HUES48 (cell line): ENCODE data around the gene CCDC158.

Experiments used
- H3K27ac ChIP-seq: one replicate; pipeline ENCODE4 v1.7.0; 2013; ENCODE audit warnings: low read depth, low read length, inconsistent platforms
- H3K27me3 ChIP-seq: 2 replicates; pipeline ENCODE4 v1.6.1; 2013; ENCODE audit warnings: mild to moderate bottlenecking, low read length; ENCODE audit not compliant: control insufficient read depth, insufficient read depth
- H3K36me3 ChIP-seq: 2 replicates; pipeline ENCODE4 v1.6.1; 2013; ENCODE audit warnings: low read length; ENCODE audit not compliant: control insufficient read depth, insufficient read depth
- H3K4me1 ChIP-seq: 2 replicates; pipeline ENCODE4 v1.6.1; 2013; ENCODE audit warnings: mild to moderate bottlenecking, low read length; ENCODE audit not compliant: control insufficient read depth, insufficient read depth
- H3K4me3 ChIP-seq: 2 replicates; pipeline ENCODE4 v1.5.1; 2013; ENCODE audit warnings: mild to moderate bottlenecking, low read depth, low read length
- H3K9ac ChIP-seq: 2 replicates; pipeline ENCODE4 v1.6.1; 2013; ENCODE audit warnings: mild to moderate bottlenecking, low read depth, low read length, moderate library complexity
- H3K9me3 ChIP-seq: 2 replicates; pipeline ENCODE4 v1.6.1; 2013; ENCODE audit warnings: low read length; ENCODE audit not compliant: control insufficient read depth, insufficient read depth

Gene CCDC158

DNA sequence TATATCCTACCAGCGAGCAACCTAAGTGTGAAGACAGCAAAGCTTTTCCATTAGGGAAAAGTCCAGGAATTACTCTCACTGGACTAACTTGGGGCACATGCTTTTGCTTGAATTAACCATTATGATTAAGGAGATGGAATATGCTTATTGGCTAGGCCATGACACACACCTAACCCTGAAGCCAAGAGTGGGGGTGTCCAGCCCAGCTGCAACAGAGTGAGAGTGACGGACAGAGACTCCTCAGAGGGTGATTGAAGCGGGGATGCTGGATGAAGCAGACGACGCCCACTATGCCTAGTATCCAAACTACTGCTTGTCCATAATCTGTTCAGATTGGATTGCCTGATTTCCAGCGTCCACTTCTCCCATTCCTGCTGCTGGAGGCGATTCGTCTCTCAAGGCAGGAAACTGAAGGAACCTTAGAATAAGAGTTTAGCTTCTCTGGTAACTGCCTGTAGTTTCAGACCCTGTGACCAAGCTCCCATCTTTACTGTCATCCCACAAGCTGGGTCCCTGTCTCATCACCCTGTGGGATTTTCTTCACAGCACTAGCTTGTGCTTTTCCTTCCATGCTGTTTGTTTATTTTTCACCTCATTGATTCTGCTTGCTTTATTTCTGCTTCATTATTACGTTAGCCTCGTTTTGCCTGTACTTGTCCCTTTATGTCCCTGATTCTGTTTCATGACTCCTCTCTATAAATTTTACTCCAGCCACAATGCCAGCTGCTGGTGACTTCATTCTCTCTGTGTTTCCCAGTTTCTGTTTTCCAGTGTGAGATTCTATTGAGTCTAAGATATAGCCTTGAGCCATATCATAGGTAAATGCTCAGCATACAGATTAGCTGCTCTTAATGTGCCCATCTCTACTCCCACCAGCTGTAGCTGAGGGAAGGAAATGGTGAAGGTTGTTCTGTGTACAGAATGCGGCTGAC lies 150.4 kb downstream of the CCDC158 start:
- Histone ChIP-seq H3K4me3 (no peak overlapping the region), H3K27me3 (no peaks in the 10 kb centered on the region), H3K27ac (no peak overlapping the region), H3K36me3 (no peaks in the 10 kb centered on the region), H3K9me3 (no peaks in the 10 kb centered on the region), H3K9ac (no peak overlapping the region), H3K4me1 (no peaks in the 10 kb centered on the region)

DNA sequence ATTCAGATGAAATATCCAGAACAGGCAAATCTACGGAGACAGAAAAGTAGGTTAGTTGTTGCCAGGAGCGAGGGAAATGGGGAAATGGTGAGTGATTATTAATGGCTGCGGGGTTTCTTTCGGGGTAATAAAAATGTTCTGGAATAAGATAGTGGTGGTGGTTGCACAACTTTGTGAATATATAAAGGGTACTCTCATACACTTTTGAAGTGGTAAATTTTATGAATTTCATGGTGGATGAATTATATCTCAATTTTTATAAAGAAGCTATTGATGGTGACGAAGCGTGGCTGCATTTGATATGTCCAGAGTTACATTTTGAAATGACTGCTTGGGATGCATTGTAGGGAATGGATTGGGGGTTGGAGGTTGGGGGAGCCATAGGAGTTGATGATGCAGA lies 153.1 kb downstream of the CCDC158 start:
- Histone ChIP-seq H3K27ac (no peak overlapping the region), H3K9me3 (no peaks in the 10 kb centered on the region)

DNA sequence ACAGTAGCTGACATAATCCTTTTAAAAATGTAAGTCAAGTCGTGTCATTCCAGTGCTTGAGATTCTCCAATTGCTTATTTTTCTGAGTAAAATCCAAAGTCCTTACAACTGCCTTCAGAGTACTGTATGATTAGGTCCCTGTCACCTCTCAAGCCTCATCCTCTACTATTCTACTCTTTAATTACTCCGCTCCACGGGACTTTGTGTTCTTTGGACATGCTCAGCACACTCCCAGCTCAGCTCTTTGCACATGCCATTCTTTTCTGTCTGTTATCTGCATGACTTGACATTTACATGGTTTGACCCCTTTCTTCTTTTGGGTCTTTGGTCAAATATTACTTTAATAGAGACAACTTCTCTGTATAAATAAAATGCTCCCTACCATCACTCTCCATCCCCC lies 154.3 kb downstream of the CCDC158 start:
- no peaks in the 10 kb centered on the region for H3K4me1 ChIP-seq
- no peaks in the 10 kb centered on the region for H3K27me3 ChIP-seq
- H3K36me3 ChIP-seq = no peaks in the 10 kb centered on the region
- no peaks in the 10 kb centered on the region for H3K9me3 ChIP-seq
- H3K9ac ChIP-seq = no peak overlapping the region
- no peak overlapping the region for H3K4me3 ChIP-seq
- no peak overlapping the region for H3K27ac ChIP-seq

More for the DNA sequence above, 153.1 kb downstream of the CCDC158 start:
- no peak overlapping the region for H3K4me3 ChIP-seq
- no peaks in the 10 kb centered on the region for H3K27me3 ChIP-seq
- no peak overlapping the region for H3K9ac ChIP-seq
- no peaks in the 10 kb centered on the region for H3K4me1 ChIP-seq
- H3K36me3 ChIP-seq = no peaks in the 10 kb centered on the region

DNA sequence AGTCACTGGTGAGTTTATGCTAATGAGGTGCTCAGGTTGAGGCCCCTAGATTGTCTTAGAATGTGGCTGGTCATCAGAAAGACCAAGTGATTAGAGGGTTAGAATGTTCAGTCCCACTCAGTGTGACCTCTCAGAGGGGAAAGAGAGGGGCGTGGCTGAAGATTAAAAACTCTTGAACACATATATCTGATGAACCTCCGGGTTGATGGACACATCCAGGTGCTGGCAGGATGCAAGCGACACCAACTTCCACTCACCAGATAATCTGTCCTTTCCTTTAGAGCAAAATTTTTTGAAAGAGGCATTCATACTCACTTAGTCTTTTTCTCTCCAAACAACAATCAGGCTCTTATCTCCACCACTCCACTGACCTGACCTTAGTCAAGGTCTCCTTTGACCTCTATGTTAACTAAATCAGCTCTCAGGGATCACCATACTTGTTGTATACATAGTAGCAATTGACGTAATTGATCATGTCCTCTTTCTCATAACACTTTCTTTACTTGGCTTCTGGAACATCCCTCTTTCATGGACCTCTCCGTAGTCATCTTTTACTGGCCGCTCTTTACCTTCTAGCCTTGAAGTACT lies 155.2 kb downstream of the CCDC158 start:
- Histone ChIP-seq H3K27ac (no peak overlapping the region), H3K36me3 (no peaks in the 10 kb centered on the region), H3K27me3 (no peaks in the 10 kb centered on the region)

More for the DNA sequence above, 155.2 kb downstream of the CCDC158 start:
- no peak overlapping the region for H3K4me3 ChIP-seq
- H3K9ac ChIP-seq = no peak overlapping the region
- no peaks in the 10 kb centered on the region for H3K9me3 ChIP-seq
- H3K4me1 ChIP-seq = no peaks in the 10 kb centered on the region
